Right lobe of liver (tissue), 6 donors: ENCODE results near the gene KRTAP17-1. TPM values are rescaled to one million over a fixed set of nuclear protein-coding genes. Genes with fewer than 3 reads are reported as not detected.

Experiments
- ATAC-seq, 4 donors: fragments of 200-7000 bp; cut with Tn5 transposase; one replicate each; pipeline ENCODE4 v1.9.1; 2020; ENCODE audit warnings: mild to moderate bottlenecking in 4 of 4, moderate library complexity in 4 of 4
- DNase-seq, 3 donors: peaks; one replicate each; pipeline ENCODE4 v3.0.0-alpha.2; 2020
- H3K27ac ChIP-seq, 3 donors: fragments of 200-600 bp; one replicate each; pipeline ENCODE4 v1.8.0; 2022
- H3K27me3 ChIP-seq, 2 donors: fragments of 200-600 bp; one replicate each; pipeline ENCODE4 v1.8.0; 2022
- H3K36me3 ChIP-seq, 4 donors: fragments of 200-600 bp; sonication (generic) in 1 of 4; one replicate each; pipeline versions ENCODE4 v1.5.1 to v1.8.0; 2017 to 2022; ENCODE audit warnings: control low read depth in 1 of 4
- H3K4me1 ChIP-seq, 4 donors: fragments of 200-600 bp; sonication (generic) in 1 of 4; one replicate each; pipeline versions ENCODE4 v1.5.1 to v1.8.0; 2017 to 2022; ENCODE audit warnings: control low read depth in 1 of 4
- H3K4me3 ChIP-seq, 3 donors: fragments of 200-600 bp; one replicate each; pipeline ENCODE4 v1.8.0; 2022
- H3K9me3 ChIP-seq, 4 donors: fragments of 200-600 bp; sonication (generic) in 1 of 4; one replicate each; pipeline versions ENCODE4 v1.5.1 to v1.8.0; 2017 to 2022; ENCODE audit warnings: control low read depth in 1 of 4
- CTCF ChIP-seq, 4 donors: fragments of 200-600 bp in 3 of 4; fragments of 450-650 bp in 1 of 4; IDR thresholded peaks; one replicate each; pipeline versions ENCODE4 v1.5.1 to v1.8.0; 2016 to 2022; ENCODE audit warnings: antibody characterized with exemption in 4 of 4, mild to moderate bottlenecking in 2 of 4
- POLR2A ChIP-seq: fragments of 450-650 bp; IDR thresholded peaks from one replicate; pipeline ENCODE4 v1.6.1; 2017; ENCODE audit warnings: antibody characterized with exemption, mild to moderate bottlenecking
- WGBS: methylation state at CpG from one replicate; pipeline ENCODE4 v1.1.6; 2018; ENCODE audit warnings: low coverage, low lambda C conversion rate; ENCODE audit not compliant: insufficient coverage; ENCODE audit errors: missing lambda C conversion rate; 5-methylcytosine and 5-hydroxymethylcytosine counted together
- intact Hi-C, 2 donors: fragments of 100-400 bp; cut with DNase I; formaldehyde crosslinking; loops; one replicate each; pipeline versions ENCODE4 v1.11.2 to v1.14.1; 2022
- long read RNA-seq: library from polyadenylated mRNA; unstranded; transcript quantifications from one replicate; pipeline ENCODE4 v2.0.0, GENCODE V29; 2019
- total RNA-seq, 6 experiments: library from RNA; depleted of rRNA in 2 of 6; stranded (reverse); fragments of >200 nt in 2 of 6; fragmentation: NEBNext Ultra II Directional in 3 of 6; extraction: Animal tissue kit (Norgen Biotek cat#: 25700) in 3 of 6; gene quantifications; one replicate each; pipeline versions ENCODE4 v1.1.0 to v1.2.4, GENCODE V29; 2016 to 2023
- donor health status: DM: no; HTN: yes; CAD: no.
- donor health status: DM: no; HTN: no; CAD: no.
- donor health status: DM: no; HTN: no; CAD: no.
- donor health status: DM: no; HTN: yes; CAD: no.
- donor health status: DM: no; HTN: yes; CAD: no.

KRTAP17-1 gene
- not detected for total RNA-seq
- long read RNA-seq = 0 reads

- no peak within 1 kb of the TSS for H3K4me3 ChIP-seq
These were observed at the start of gene KRTAP17-1 for GRCh38 chr17:41315204-41315794. Gene KRTAP17-1, minus strand, starts transcription at chr17:41315710. Its CDS starts 60 bp downstream, at chr17:41315650.

GRCh38 chr17:41363881-41364280 is 48.4 kb upstream of the KRTAP17-1 start:
- Histone ChIP-seq H3K36me3 (no peaks in the 10 kb centered on the region), H3K4me3 (no peak overlapping the region), H3K27me3 (no peaks in the 10 kb centered on the region), H3K9me3 (no peaks in the 10 kb centered on the region), H3K4me1 (no peaks in the 10 kb centered on the region), H3K27ac (no peak overlapping the region)
- TF ChIP-seq POLR2A = no peak
- TF ChIP-seq CTCF (IDR thresholded peaks at IDR 0.05) = no peak
- ATAC-seq (no peak), DNase-seq (no peak)
- intact Hi-C loops = no loop called here
- WGBS = no CpG with 5 or more reads among the region's 2 CpGs

More at GRCh38 chr17:41315204-41315794, at the start of gene KRTAP17-1:
- Histone ChIP-seq H3K9me3 (no peaks in the 10 kb centered on the region), H3K36me3 (no peaks in the 10 kb centered on the region), H3K4me1 (no peaks in the 10 kb centered on the region), H3K27ac (no peak within 1 kb of the TSS), H3K27me3 (no peaks in the 10 kb centered on the region)
- DNase-seq (no peak), ATAC-seq (no peak)
- intact Hi-C loops = no loop called here
- TF ChIP-seq POLR2A = no peak
- no peak for TF ChIP-seq CTCF (IDR thresholded peaks at IDR 0.05)
- WGBS = 58% methylated on average over 7 of the region's 24 CpGs

DNA sequence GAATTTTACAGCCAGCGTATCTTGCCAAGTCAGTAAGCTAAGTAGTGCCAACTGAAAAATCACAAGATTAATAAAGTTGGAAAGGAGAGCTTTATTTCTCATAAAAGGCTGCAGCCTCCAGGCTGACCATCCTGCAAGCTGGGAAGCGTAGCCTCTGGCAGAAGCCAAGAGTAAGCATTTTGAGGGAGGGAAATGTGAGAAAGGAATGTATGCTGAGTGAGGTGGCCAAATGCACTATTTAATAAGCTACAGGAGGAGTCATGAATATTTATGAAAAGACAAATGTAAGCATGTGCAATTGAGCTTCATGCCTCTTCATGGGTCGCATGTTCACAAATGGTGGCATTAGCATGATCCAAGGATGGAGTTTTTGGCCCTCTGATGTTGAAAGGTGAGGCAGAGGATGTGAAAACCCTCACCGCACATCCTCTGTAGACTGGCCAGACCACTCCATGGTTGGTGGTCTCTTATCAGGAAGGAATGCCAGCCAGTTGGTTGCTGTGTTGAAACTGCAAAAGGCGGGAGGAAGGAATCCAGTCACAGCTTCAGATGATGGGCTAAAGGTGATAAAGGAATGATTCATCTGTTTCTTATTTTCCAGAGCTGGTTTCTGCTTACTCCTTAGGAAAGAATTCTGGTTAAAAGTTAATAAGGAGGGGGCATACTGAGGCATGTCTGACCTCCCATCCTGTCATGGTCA is 44.9 kb upstream of the KRTAP17-1 start:
- no peaks in the 10 kb centered on the region for H3K36me3 ChIP-seq
- ATAC-seq = no peak
- no peaks in the 10 kb centered on the region for H3K27me3 ChIP-seq
- no peak for DNase-seq
- TF ChIP-seq POLR2A (no peak), CTCF (IDR thresholded peaks at IDR 0.05) (no peak)
- no peak overlapping the region for H3K27ac ChIP-seq
- H3K4me3 ChIP-seq = no peak overlapping the region
- 75% methylated on average over 5 of the region's 5 CpGs for WGBS
- no peaks in the 10 kb centered on the region for H3K4me1 ChIP-seq
- no peaks in the 10 kb centered on the region for H3K9me3 ChIP-seq
- intact Hi-C loops = no loop called here

DNA sequence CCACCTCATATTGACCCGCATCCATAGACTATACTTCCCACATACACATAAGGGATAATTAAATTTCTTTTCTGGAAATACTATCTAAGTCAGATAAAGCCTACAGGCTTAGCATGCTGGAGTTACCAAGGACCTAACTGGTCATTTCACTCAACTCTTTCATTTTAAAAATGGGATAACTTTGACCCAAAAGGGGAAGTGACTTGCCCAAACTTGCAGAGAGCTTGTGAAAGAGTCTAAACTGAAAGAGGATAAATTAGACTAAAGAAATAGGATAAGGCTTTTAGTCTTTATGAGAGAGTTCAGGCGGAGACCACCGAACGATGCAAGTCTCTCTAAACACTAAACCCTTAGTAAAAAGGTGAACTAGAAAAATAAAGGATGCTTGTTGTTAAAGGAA is 39.0 kb upstream of the KRTAP17-1 start:
- DNase-seq (no peak), ATAC-seq (no peak)
- H3K36me3 ChIP-seq = no peaks in the 10 kb centered on the region
- TF ChIP-seq CTCF (IDR thresholded peaks at IDR 0.05) (no peak), POLR2A (no peak)
- no peaks in the 10 kb centered on the region for H3K4me1 ChIP-seq
- no peak overlapping the region for H3K4me3 ChIP-seq
- H3K27me3 ChIP-seq = no peaks in the 10 kb centered on the region
- H3K9me3 ChIP-seq = no peaks in the 10 kb centered on the region
- 58% methylated on average over 4 of the region's 4 CpGs for WGBS
- intact Hi-C loops = no loop called here
- H3K27ac ChIP-seq = no peak overlapping the region
